ENCODE data around the gene PDE3A.

PDE3A gene

GRCh38 chr12:20627001-20627588 is 258.8 kb downstream of the PDE3A start:
- DNase-seq: no peak

GRCh38 chr12:20628226-20628787 is 260.0 kb downstream of the PDE3A start:
- DNase-seq: no peak

- no peak for DNase-seq
Observed at GRCh38 chr12:20628999-20629398, 260.7 kb downstream of the PDE3A start.

GRCh38 chr12:20629414-20630156 is 261.2 kb downstream of the PDE3A start:
- DNase-seq: no peak

- DNase-seq: no peak
Observed at GRCh38 chr12:20631711-20632110, 263.4 kb downstream of the PDE3A start.

GRCh38 chr12:20641106-20641505 is 272.8 kb downstream of the PDE3A start:
- no peak for DNase-seq

- DNase-seq: no peak
Observed at GRCh38 chr12:20643822-20644221, 275.5 kb downstream of the PDE3A start.

- DNase-seq: no peak
Observed at GRCh38 chr12:20646239-20646827, 278.0 kb downstream of the PDE3A start.

GRCh38 chr12:20653871-20654270 is 285.5 kb downstream of the PDE3A start:
- DNase-seq: no peak

GRCh38 chr12:20656600-20656999 is 288.3 kb downstream of the PDE3A start:
- DNase-seq: no peak

GRCh38 chr12:20657496-20657895 is 289.2 kb downstream of the PDE3A start:
- DNase-seq: peak; percentile 46

- DNase-seq: no peak
Observed at GRCh38 chr12:20681334-20681733, 313.0 kb downstream of the PDE3A start.

GRCh38 chr12:20695232-20695631 is 326.9 kb downstream of the PDE3A start, which contains the start of gene SLCO1C1:
SLCO1C1 (plus strand) TSS chr12:20695332; CDS start chr12:20699577, 4,245 bp downstream.
- no peak for DNase-seq

- no peak for DNase-seq
Observed at GRCh38 chr12:20696181-20696905, 328.0 kb downstream of the PDE3A start.

GRCh38 chr12:20701106-20701505 is 332.8 kb downstream of the PDE3A start:
- DNase-seq: no peak

GRCh38 chr12:20704860-20705259 is 336.5 kb downstream of the PDE3A start:
- no peak for DNase-seq

GRCh38 chr12:20711846-20712245 is 343.5 kb downstream of the PDE3A start:
- DNase-seq: no peak

GRCh38 chr12:20716037-20716436 is 347.7 kb downstream of the PDE3A start:
- DNase-seq: no peak

- DNase-seq: no peak
Observed at GRCh38 chr12:20716985-20717384, 348.6 kb downstream of the PDE3A start.

GRCh38 chr12:20718294-20718693 is 350.0 kb downstream of the PDE3A start:
- DNase-seq: no peak

GRCh38 chr12:20722142-20722541 is 353.8 kb downstream of the PDE3A start:
- no peak for DNase-seq

GRCh38 chr12:20731274-20731673 is 362.9 kb downstream of the PDE3A start:
- DNase-seq: no peak

Data from NCI-H1048 (cell line).